Fibroblast of mammary gland (primary cell): ENCODE measurements around the gene DMKN.

Experiments
- DNase-seq: peaks from one replicate; pipeline ENCODE4 v3.0.0-alpha.2; 2010; ENCODE audit warnings: low read depth
- H3K4me3 ChIP-seq: 2 replicates; pipeline ENCODE4 v1.5.1; 2011; ENCODE audit warnings: low read depth, mild to moderate bottlenecking, low read length, moderate library complexity; ENCODE audit not compliant: control insufficient read depth
- CTCF ChIP-seq: conservative IDR thresholded peaks from 2 replicates; pipeline ENCODE4 v1.5.1; 2011; ENCODE audit warnings: low read depth, low read length, inconsistent platforms; ENCODE audit not compliant: control insufficient read depth, insufficient read depth

Gene DMKN

GRCh38 chr19:35516310-35516709 lies 2.9 kb upstream of the DMKN start:
- no peak for DNase-seq
- no peak for TF ChIP-seq CTCF
- no peak overlapping the region for H3K4me3 ChIP-seq

GRCh38 chr19:35514282-35514809 lies 897 bp upstream of the DMKN start:
- DNase-seq = peak; percentile 71
- H3K4me3 ChIP-seq = no peak overlapping the region
- no peak for TF ChIP-seq CTCF

- no peak for TF ChIP-seq CTCF
- no peak overlapping the region for H3K4me3 ChIP-seq
- no peak for DNase-seq
Observed at GRCh38 chr19:35512831-35513627, 420 bp downstream of the DMKN start.

- H3K4me3 ChIP-seq = no peak overlapping the region
- DNase-seq = no peak
- no peak for TF ChIP-seq CTCF
Observed at GRCh38 chr19:35511337-35511736, 2.1 kb downstream of the DMKN start.

GRCh38 chr19:35510626-35510964 lies 2.9 kb downstream of the DMKN start:
- DNase-seq = no peak
- TF ChIP-seq CTCF = no peak
- H3K4me3 ChIP-seq = no peak overlapping the region

GRCh38 chr19:35509861-35510625 lies 3.4 kb downstream of the DMKN start:
- peak; percentile 32 for DNase-seq
- TF ChIP-seq CTCF = peak; percentile 77
- H3K4me3 ChIP-seq = peak overlapping the region; percentile 2
